Adrenal gland (tissue), 12 donors: Measurements from ENCODE around the gene FLVCR2. TPM values are rescaled to one million over a fixed set of nuclear protein-coding genes. Genes with fewer than 3 reads are reported as not detected.

Source experiments
- DNase-seq, 7 donors: peaks; one replicate each; pipeline ENCODE4 v3.0.0-alpha.2; 2019 to 2020
- H3K27ac ChIP-seq, 5 donors: fragments of 200-600 bp; sonication (generic) in 4 of 5; 1 replicate in 3 of 5; 2 replicates in 2 of 5; pipeline versions ENCODE4 v1.5.1 to v1.8.0; 2016 to 2020; ENCODE audit warnings: mild to moderate bottlenecking in 1 of 5
- H3K27me3 ChIP-seq: fragments of 200-600 bp; 2 replicates; pipeline ENCODE4 v1.8.0; 2021
- H3K36me3 ChIP-seq, 2 donors: fragments of 200-600 bp; replicated peaks in 1 of 2; 1 replicate in 1 of 2; 2 replicates in 1 of 2; pipeline versions ENCODE4 v1.5.1 to v1.8.0; 2018 to 2022
- H3K4me1 ChIP-seq, 2 donors: fragments of 200-600 bp; replicated peaks in 1 of 2; 1 replicate in 1 of 2; 2 replicates in 1 of 2; pipeline versions ENCODE4 v1.5.1 to v1.8.0; 2018 to 2021
- H3K4me3 ChIP-seq, 4 donors: fragments of 200-600 bp; sonication (generic) in 3 of 4; one replicate each; pipeline ENCODE4 v1.5.1; 2016 to 2018
- H3K9me3 ChIP-seq, 3 donors: fragments of 200-600 bp; sonication (generic) in 1 of 3; replicated peaks in 1 of 3; 1 replicate in 2 of 3; 2 replicates in 1 of 3; pipeline versions ENCODE4 v1.5.1 to v1.8.0; 2016 to 2021
- POLR2A ChIP-seq, 2 donors: fragments of 450-650 bp; IDR thresholded peaks; one replicate each; pipeline ENCODE4 v1.6.1; 2017; ENCODE audit warnings: antibody characterized with exemption in 2 of 2, mild to moderate bottlenecking in 2 of 2, moderate library complexity in 1 of 2
- WGBS, 4 donors: extraction: QIAGEN DNeasy Blood & Tissue Kit in 2 of 4; methylation state at CpG; one replicate each; pipeline versions ENCODE4 v1.1.5 to v1.1.7; 2013 to 2017; 5-methylcytosine and 5-hydroxymethylcytosine counted together
- intact Hi-C, 2 donors: fragments of 100-400 bp; cut with DNase I; formaldehyde crosslinking; loops; one replicate each; pipeline versions ENCODE4 v1.14.1 to v1.15.0; 2022 to 2023
- polyA plus RNA-seq, 3 donors: library from polyadenylated mRNA; stranded (reverse); fragments of 200-250 nt in 2 of 3; fragments of 350-450 nt in 1 of 3; fragmentation: Illumina TruSeq in 1 of 3; extraction: RNeasy Lipid Tissue Mini Kit (QIAGEN cat#74804) in 1 of 3; gene quantifications; one replicate each; pipeline ENCODE4 v1.2.3, GENCODE V29; 2013 to 2014
- total RNA-seq, 9 donors: library from RNA; depleted of rRNA in 4 of 9; stranded (reverse); fragments of >200 nt in 4 of 9; fragments of 120-200 nt in 1 of 9; fragmentation: NEBNext Ultra II Directional in 1 of 9; extraction: Animal tissue kit (Norgen Biotek cat#: 25700) in 1 of 9; gene quantifications; one replicate each; pipeline versions ENCODE4 v1.1.0 to v1.2.4, GENCODE V29; 2013 to 2023
- TF ChIP-seq, protein P1 (sequence below), 6 experiments: fragments of 450-650 bp in 4 of 6; fragments of 200-600 bp in 2 of 6; sonication (generic) in 1 of 6; IDR thresholded peaks; 1 replicate in 5 of 6; 2 replicates in 1 of 6; pipeline versions ENCODE4 v1.5.1 to v1.8.0; 2016 to 2021; ENCODE audit warnings: antibody characterized with exemption in 6 of 6, mild to moderate bottlenecking in 2 of 6, moderate library complexity in 1 of 6
- donor health status: healthy with polysubstance abuse.
- donor health status: Bipolar disorder and iron deficiency.
- donor health status: DM: yes; HTN: yes; CAD: no.
- donor health status: DM: no; HTN: no; CAD: no.
- donor health status: DM: no; HTN: no; CAD: no.
- donor health status: DM: yes; HTN: yes; CAD: no.

FLVCR2 gene
- total and polyA plus RNA-seq, 12 donors = 8.8 to 428 (median 25.4) TPM

DNA sequence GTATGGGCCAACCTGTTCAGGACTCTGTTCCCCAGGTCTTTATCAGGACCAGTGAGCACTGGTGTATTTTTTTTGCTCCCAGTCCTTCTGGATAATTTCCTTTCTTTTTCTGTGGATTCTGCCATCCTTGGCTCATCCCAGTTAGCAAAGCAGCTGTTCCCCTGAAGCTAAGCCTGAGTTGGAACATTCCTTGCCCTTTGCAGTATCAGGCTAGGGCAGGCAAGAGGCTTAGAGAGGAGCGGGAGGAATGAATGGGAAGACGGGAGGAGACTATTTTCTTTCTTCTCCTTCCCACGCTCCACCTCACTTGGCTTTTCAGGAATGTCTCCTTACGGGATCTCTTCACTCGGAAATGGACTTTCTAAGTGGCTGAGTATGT lies 53.0 kb downstream of the FLVCR2 start:
- WGBS, 4 donors = 71 to 85% (median 76%) methylated on average over 5 of the region's 5 CpGs
- no peaks in the 10 kb centered on the region for H3K27me3 ChIP-seq
- TF ChIP-seq POLR2A (IDR thresholded peaks at IDR 0.05) = no peak
- TF ChIP-seq, protein P1, sequence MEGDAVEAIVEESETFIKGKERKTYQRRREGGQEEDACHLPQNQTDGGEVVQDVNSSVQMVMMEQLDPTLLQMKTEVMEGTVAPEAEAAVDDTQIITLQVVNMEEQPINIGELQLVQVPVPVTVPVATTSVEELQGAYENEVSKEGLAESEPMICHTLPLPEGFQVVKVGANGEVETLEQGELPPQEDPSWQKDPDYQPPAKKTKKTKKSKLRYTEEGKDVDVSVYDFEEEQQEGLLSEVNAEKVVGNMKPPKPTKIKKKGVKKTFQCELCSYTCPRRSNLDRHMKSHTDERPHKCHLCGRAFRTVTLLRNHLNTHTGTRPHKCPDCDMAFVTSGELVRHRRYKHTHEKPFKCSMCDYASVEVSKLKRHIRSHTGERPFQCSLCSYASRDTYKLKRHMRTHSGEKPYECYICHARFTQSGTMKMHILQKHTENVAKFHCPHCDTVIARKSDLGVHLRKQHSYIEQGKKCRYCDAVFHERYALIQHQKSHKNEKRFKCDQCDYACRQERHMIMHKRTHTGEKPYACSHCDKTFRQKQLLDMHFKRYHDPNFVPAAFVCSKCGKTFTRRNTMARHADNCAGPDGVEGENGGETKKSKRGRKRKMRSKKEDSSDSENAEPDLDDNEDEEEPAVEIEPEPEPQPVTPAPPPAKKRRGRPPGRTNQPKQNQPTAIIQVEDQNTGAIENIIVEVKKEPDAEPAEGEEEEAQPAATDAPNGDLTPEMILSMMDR (IDR thresholded peaks at IDR 0.05) = no peak
- intact Hi-C loops = loop anchor here in 1 of 2 donors (10.0 kb wide), 1 partner anchor 47 kb away; no protein-coding TSS in a partner anchor
- peaks cover 1 to 6% of the 10 kb centered on the region in 2 donors for H3K4me1 ChIP-seq
- H3K4me3 ChIP-seq = no peak overlapping the region
- peak overlapping the region in 2 of 5 donors; percentile 26 to 68 for H3K27ac ChIP-seq
- no peak for DNase-seq
- no peaks in the 10 kb centered on the region for H3K36me3 ChIP-seq
- H3K9me3 ChIP-seq = no peaks in the 10 kb centered on the region

DNA sequence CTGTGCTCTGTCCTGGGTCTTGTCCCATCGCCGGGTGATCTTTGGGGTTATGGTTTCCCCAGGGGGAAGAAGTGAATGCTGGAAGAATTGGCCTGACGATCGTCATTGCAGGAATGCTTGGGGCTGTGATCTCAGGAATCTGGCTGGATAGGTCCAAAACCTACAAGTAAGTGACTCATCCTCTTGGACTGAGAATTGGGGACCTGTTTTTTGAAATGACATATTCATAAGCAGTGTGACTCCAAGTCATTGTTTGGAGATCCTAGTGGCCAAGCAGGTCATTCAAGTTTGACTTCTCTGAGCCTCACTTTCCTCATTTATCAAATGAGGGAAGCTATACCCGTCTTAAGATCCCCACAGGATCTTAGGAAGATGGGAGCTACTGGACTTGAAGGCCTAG lies 56.4 kb downstream of the FLVCR2 start:
- H3K4me3 ChIP-seq = no peak overlapping the region
- no peak for DNase-seq
- H3K9me3 ChIP-seq = no peaks in the 10 kb centered on the region
- peaks cover 4 to 11% of the 10 kb centered on the region in 2 donors for H3K4me1 ChIP-seq
- peak overlapping the region in 1 of 5 donors; percentile 72 for H3K27ac ChIP-seq
- 86 to 92% (median 90%) methylated on average over 3 to 5 of the region's 5 CpGs for WGBS, 4 donors
- H3K27me3 ChIP-seq = no peaks in the 10 kb centered on the region
- H3K36me3 ChIP-seq = no peaks in the 10 kb centered on the region
- TF ChIP-seq, protein P1 (IDR thresholded peaks at IDR 0.05) = no peak
- no peak for TF ChIP-seq POLR2A (IDR thresholded peaks at IDR 0.05)
- intact Hi-C loops = loop anchor here in 1 of 2 donors (10.0 kb wide), 1 partner anchor 50 kb away; no protein-coding TSS in a partner anchor

DNA sequence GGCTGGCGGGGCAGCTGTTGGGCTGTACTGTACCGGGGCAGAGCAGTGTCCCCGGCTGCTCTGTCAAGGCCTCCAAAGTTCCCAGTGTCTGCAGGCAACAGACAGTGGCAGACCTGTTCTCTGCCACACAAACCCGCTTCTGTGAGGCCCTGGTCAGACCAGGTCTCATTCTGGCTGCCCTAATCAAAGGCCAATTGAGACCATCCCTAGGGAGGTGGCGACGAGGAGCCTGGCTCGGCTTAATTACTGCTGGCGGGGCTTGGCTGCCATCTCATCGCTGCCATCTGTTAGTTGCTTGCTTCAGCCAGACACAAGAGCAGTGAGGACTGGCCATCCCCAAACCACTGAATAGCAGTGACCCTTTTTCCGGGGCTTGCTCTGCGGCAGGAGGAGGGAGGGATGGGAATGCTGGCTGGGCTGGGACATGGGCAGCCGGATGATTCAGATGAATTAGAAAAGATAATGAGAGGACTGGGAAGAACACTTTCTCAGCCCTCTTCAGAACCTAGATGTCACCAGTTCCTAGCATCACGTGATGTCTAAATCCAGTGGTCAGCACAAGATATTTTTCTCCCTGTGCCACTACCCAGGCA lies 57.8 kb downstream of the FLVCR2 start:
- no peak overlapping the region for H3K4me3 ChIP-seq
- 53 to 63% (median 62%) methylated on average over 2 to 13 of the region's 13 CpGs for WGBS, 4 donors
- peak overlapping the region in 3 of 5 donors; percentile 33 to 84 (median 72) for H3K27ac ChIP-seq
- no peaks in the 10 kb centered on the region for H3K9me3 ChIP-seq
- H3K27me3 ChIP-seq = no peaks in the 10 kb centered on the region
- H3K36me3 ChIP-seq = no peaks in the 10 kb centered on the region
- peaks cover 4 to 11% of the 10 kb centered on the region in 2 donors for H3K4me1 ChIP-seq
- DNase-seq = peak in 6 of 7 donors; percentile 38 to 79 (median 53)
- TF ChIP-seq, protein P1 (IDR thresholded peaks at IDR 0.05) = no peak
- no peak for TF ChIP-seq POLR2A (IDR thresholded peaks at IDR 0.05)
- intact Hi-C loops = loop anchor here in 1 of 2 donors (10.0 kb wide), 1 partner anchor 51 kb away; no protein-coding TSS in a partner anchor

DNA sequence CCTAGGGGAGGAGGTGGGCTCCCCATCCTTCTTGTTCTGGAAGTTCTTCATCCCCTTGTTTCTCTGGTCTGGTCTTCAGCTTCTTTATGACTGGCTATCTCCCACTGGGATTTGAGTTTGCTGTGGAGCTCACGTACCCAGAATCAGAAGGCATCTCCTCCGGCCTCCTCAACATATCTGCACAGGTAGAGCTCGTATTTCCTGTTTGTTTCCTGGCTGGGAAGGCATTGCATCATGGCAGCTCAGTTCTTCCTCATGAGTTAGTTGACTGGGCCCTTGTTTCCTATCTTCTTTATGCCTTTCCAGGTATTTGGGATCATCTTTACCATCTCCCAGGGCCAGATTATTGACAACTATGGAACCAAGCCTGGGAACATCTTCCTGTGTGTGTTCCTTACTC lies 62.5 kb downstream of the FLVCR2 start:
- Histone ChIP-seq H3K27me3 (no peaks in the 10 kb centered on the region), H3K4me1 (peaks cover 4 to 11% of the 10 kb centered on the region in 2 donors), H3K4me3 (no peak overlapping the region), H3K9me3 (no peaks in the 10 kb centered on the region), H3K36me3 (peaks cover 0 to 10% of the 10 kb centered on the region in 2 donors), H3K27ac (no peak overlapping the region)
- WGBS, 4 donors = 87 to 97% (median 95%) methylated on average over 3 of the region's 3 CpGs
- peak in 1 of 7 donors; percentile 35 for DNase-seq
- intact Hi-C loops = no loop called here
- no peak for TF ChIP-seq POLR2A (IDR thresholded peaks at IDR 0.05)
- TF ChIP-seq, protein P1 (IDR thresholded peaks at IDR 0.05) = no peak
